HCT116 (cell line): ENCODE measurements around the gene KANSL1. TPM values are rescaled to one million over a fixed set of nuclear protein-coding genes. Genes with fewer than 3 reads are reported as not detected.

Experiments used
- ATAC-seq: fragments of 200-7000 bp; cut with Tn5 transposase; 2 replicates; pipeline ENCODE4 v1.9.1; 2020; ENCODE audit warnings: mild to moderate bottlenecking, moderate library complexity
- BruUV-seq: library from RNA; stranded (reverse); fragments of 400-500 nt; replicated peaks from 2 replicates; lab custom pipeline; 2021; lab: Mats Ljungman, UMichigan
- CTCF ChIA-PET: fragments of 300-600 bp; sonication (Branson Sonifier 250); formaldehyde crosslinking; loops from one replicate; lab custom pipeline; 2021; ENCODE audit warnings: antibody characterized with exemption; lab: Charles Lee
- POLR2A ChIA-PET: fragments of 300-600, 350-600 bp; sonication (Branson Sonifier 250); formaldehyde crosslinking; loops from one replicate; lab custom pipeline; 2021; ENCODE audit warnings: antibody characterized with exemption; lab: Charles Lee
- RAD21 ChIA-PET, 2 experiments: fragments of 300-600 bp; sonication (Branson Sonifier 250); formaldehyde crosslinking; loops; one replicate each; lab custom pipeline; 2023; ENCODE audit warnings: low total read pairs in 2 of 2; ENCODE audit not compliant: uncharacterized antibody in 2 of 2, unreplicated experiment in 2 of 2, low non-redundant PET in 1 of 2; lab: Charles Lee
- DNase-seq: peaks from one replicate; pipeline ENCODE4 v3.0.0-alpha.2; 2010; ENCODE audit warnings: low read depth, low spot score
- H2AFZ ChIP-seq: fragments of 200-600 bp; shearing (Covaris generic), sonication (generic); 2 replicates; pipeline ENCODE4 v1.6.1; 2017; ENCODE audit warnings: low read depth, mixed run types, mixed read lengths, antibody characterized with exemption, low read length; ENCODE audit not compliant: poor library complexity, severe bottlenecking
- H3K27ac ChIP-seq: 2 replicates; pipeline ENCODE4 v1.5.1; 2012; ENCODE audit warnings: low read depth, low read length
- H3K27me3 ChIP-seq: fragments of 200-600 bp; sonication (generic); 2 replicates; pipeline ENCODE4 v1.6.1; 2016; ENCODE audit warnings: mixed run types, low read length, mixed read lengths; ENCODE audit not compliant: insufficient read depth
- H3K36me3 ChIP-seq, 2 experiments: fragments of 200-500 bp in 1 of 2; fragments of 200-600 bp in 1 of 2; sonication (Bioruptor generic) in 1 of 2; sonication (generic) in 1 of 2; 2 replicates each; pipeline versions ENCODE4 v1.5.1 to v1.6.1; 2014 to 2016; ENCODE audit warnings: low read length in 2 of 2, inconsistent platforms in 1 of 2, mixed read lengths in 1 of 2, mixed run types in 1 of 2; ENCODE audit not compliant: insufficient read depth in 2 of 2, control insufficient read depth in 1 of 2
- H3K4me1 ChIP-seq, 2 experiments: fragments of 200-600 bp in 1 of 2; sonication (generic) in 1 of 2; 2 replicates each; pipeline versions ENCODE4 v1.5.1 to v1.6.1; 2012 to 2017; ENCODE audit warnings: low read length in 2 of 2, inconsistent platforms in 1 of 2, mild to moderate bottlenecking in 1 of 2, mixed read lengths in 1 of 2, mixed run types in 1 of 2, moderate library complexity in 1 of 2; ENCODE audit not compliant: insufficient read depth in 2 of 2, control insufficient read depth in 1 of 2
- H3K4me2 ChIP-seq: fragments of 200-600 bp; sonication (generic); 2 replicates; pipeline ENCODE4 v1.6.1; 2017; ENCODE audit warnings: mixed run types, low read length, mixed read lengths
- H3K4me3 ChIP-seq, 2 experiments: fragments of 200-600 bp in 1 of 2; sonication (generic) in 1 of 2; replicated peaks in 1 of 2; 2 replicates each; pipeline ENCODE4 v1.5.1; 2011 to 2016; ENCODE audit warnings: low read length in 2 of 2, control low read depth in 1 of 2, low read depth in 1 of 2, mild to moderate bottlenecking in 1 of 2, mixed read lengths in 1 of 2, mixed run types in 1 of 2
- H3K79me2 ChIP-seq: fragments of 200-600 bp; sonication (generic); 2 replicates; pipeline ENCODE4 v1.6.1; 2017; ENCODE audit warnings: mild to moderate bottlenecking, mixed run types, low read length, moderate library complexity, mixed read lengths; ENCODE audit not compliant: insufficient read depth
- H3K9ac ChIP-seq: fragments of 200-600 bp; sonication (generic); 2 replicates; pipeline ENCODE4 v1.6.1; 2016; ENCODE audit warnings: low read length, mixed read lengths
- H3K9me2 ChIP-seq: fragments of 200-600 bp; sonication (generic), shearing (Covaris generic); 2 replicates; pipeline ENCODE4 v1.6.1; 2017; ENCODE audit warnings: mixed run types, mild to moderate bottlenecking, moderate library complexity; ENCODE audit not compliant: insufficient read depth
- H3K9me3 ChIP-seq, 2 experiments: fragments of 200-500 bp in 1 of 2; fragments of 200-600 bp in 1 of 2; sonication (Bioruptor generic) in 1 of 2; sonication (generic) in 1 of 2; 2 replicates each; pipeline ENCODE4 v1.6.1; 2014 to 2017; ENCODE audit warnings: low read length in 2 of 2, mixed read lengths in 2 of 2, inconsistent platforms in 1 of 2, low read depth in 1 of 2, mild to moderate bottlenecking in 1 of 2, mixed run types in 1 of 2, moderate library complexity in 1 of 2; ENCODE audit not compliant: control insufficient read depth in 1 of 2, insufficient read depth in 1 of 2
- H4K20me1 ChIP-seq: fragments of 200-600 bp; sonication (generic), shearing (Covaris generic); 2 replicates; pipeline ENCODE4 v1.6.1; 2017; ENCODE audit warnings: mixed run types, mild to moderate bottlenecking, moderate library complexity; ENCODE audit not compliant: insufficient read depth
- CEBPB ChIP-seq: IDR thresholded peaks from 2 replicates; pipeline ENCODE4 v1.6.1; 2012; ENCODE audit warnings: low read depth
- CTCF ChIP-seq, 3 experiments: fragments of 200-600 bp in 1 of 3; sonication (generic) in 1 of 3; IDR thresholded peaks in 2 of 3; conservative IDR thresholded peaks in 1 of 3; 2 replicates each; pipeline ENCODE4 v1.5.1; 2012 to 2017; ENCODE audit warnings: low read depth in 2 of 3, low read length in 2 of 3, antibody characterized with exemption in 1 of 3, borderline replicate concordance in 1 of 3, control low read depth in 1 of 3, mild to moderate bottlenecking in 1 of 3, mixed read lengths in 1 of 3, mixed run types in 1 of 3, moderate library complexity in 1 of 3; ENCODE audit not compliant: insufficient read depth in 1 of 3
- EGR1 ChIP-seq: IDR thresholded peaks from 2 replicates; pipeline ENCODE4 v1.6.1; 2012; ENCODE audit warnings: low read depth
- EZH2 ChIP-seq: fragments of 200-600 bp; sonication (generic); IDR thresholded peaks from 2 replicates; pipeline ENCODE4 v1.6.1; 2017; ENCODE audit warnings: antibody characterized with exemption, mixed run types
- SIN3A ChIP-seq: IDR thresholded peaks from 2 replicates; pipeline ENCODE4 v1.6.1; 2012; ENCODE audit warnings: low read depth
- intact Hi-C: fragments of 100-400 bp; cut with micrococcal nuclease; formaldehyde crosslinking; loops from 2 replicates; pipeline ENCODE4 v1.10.0; 2022
- total RNA-seq: library from RNA; stranded (reverse); gene quantifications from one replicate; pipeline ENCODE4 v1.2.1, GENCODE V29; 2021; ENCODE audit not compliant: unreplicated experiment
- TF ChIP-seq, protein P1 (sequence below): IDR thresholded peaks from 2 replicates; pipeline ENCODE4 v1.6.1; 2012
- TF ChIP-seq, protein P2 (sequence below): IDR thresholded peaks from 2 replicates; pipeline ENCODE4 v1.6.1; 2012

Gene KANSL1
- total RNA-seq, 1 experiment from 2014 or later: 77.5 TPM

GRCh38 chr17:46136820-46137219, 56.4 kb downstream of the KANSL1 start:
- POLR2A ChIA-PET: no interaction called here
- CTCF ChIA-PET: no interaction called here
- intact Hi-C loops: no loop called here
- no peaks in the 10 kb centered on the region for H3K27me3 ChIP-seq
- peaks cover 58% of the 10 kb centered on the region for H4K20me1 ChIP-seq
- no peaks in the 10 kb centered on the region for H3K9me3 ChIP-seq
- peaks cover 4 to 6% of the 10 kb centered on the region in 2 experiments; a peak in 3 of 4 replicates for H3K4me1 ChIP-seq
- BruUV-seq: no TSS peak
- H3K9me2 ChIP-seq: no peaks in the 10 kb centered on the region
- H3K79me2 ChIP-seq: peaks cover 100% of the 10 kb centered on the region
- no peak for ATAC-seq
- H3K9ac ChIP-seq: no peak overlapping the region
- H3K36me3 ChIP-seq: no peaks in the 10 kb centered on the region
- DNase-seq: no peak
- TF ChIP-seq EGR1: no peak
- no peak overlapping the region for H3K27ac ChIP-seq
- no peak overlapping the region for H3K4me2 ChIP-seq
- RAD21 ChIA-PET: no interaction called here
- H3K4me3 ChIP-seq: no peak overlapping the region
- H2AFZ ChIP-seq: no peak overlapping the region

DNA sequence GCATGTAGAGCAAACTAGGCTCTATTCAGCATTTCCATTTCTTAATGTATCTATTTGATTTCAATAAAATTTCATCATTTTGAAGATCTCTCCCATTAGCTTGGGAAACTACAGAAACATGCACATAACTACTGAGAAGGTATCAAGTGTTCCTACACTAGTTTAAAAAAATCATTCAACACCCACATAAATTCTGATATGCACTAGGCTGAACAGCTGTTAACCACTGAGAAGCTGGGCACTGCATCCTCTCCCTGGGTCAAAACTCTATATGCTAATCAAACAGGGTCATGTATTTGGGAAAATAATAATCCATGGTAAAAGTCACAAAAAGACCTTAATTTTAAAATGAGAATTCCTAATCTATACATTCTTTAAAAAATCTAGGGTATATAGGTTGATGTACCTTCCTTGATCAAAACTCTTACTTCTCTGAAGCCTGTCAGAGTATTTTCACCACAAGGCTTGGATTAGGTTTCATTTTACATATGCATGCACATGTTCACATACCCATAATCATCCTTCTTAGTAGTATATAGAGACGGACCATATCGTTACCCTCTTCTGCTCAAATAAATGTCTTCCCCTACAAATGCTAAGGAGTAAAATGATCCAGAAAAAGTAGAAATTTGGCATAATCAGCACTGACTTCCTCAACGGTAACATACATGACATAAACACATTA, 57.2 kb downstream of the KANSL1 start:
- no peaks in the 10 kb centered on the region for H3K36me3 ChIP-seq
- H3K4me3 ChIP-seq: no peak overlapping the region
- ATAC-seq: no peak
- H3K4me2 ChIP-seq: no peak overlapping the region
- no peak overlapping the region for H2AFZ ChIP-seq
- H3K4me1 ChIP-seq: peaks cover 4 to 6% of the 10 kb centered on the region in 2 experiments; a peak in 3 of 4 replicates
- no peak for DNase-seq
- peaks cover 56% of the 10 kb centered on the region for H4K20me1 ChIP-seq
- TF ChIP-seq CEBPB (no peak), SIN3A (no peak), CTCF (IDR thresholded peaks at IDR 0.05 in 2 of 3, conservative IDR thresholded peaks at IDR 0.05 in 1 of 3; ENCODE audit: borderline replicate concordance in 1 of 3, insufficient read depth in 1 of 3, low read depth in 2 of 3, low read length in 2 of 3) (no peak), EZH2 (no peak)
- TF ChIP-seq, protein P1, sequence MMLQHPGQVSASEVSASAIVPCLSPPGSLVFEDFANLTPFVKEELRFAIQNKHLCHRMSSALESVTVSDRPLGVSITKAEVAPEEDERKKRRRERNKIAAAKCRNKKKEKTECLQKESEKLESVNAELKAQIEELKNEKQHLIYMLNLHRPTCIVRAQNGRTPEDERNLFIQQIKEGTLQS: no peak
- TF ChIP-seq, protein P2, sequence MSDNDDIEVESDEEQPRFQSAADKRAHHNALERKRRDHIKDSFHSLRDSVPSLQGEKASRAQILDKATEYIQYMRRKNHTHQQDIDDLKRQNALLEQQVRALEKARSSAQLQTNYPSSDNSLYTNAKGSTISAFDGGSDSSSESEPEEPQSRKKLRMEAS: no peak
- CTCF ChIA-PET: no interaction called here
- POLR2A ChIA-PET: no interaction called here
- RAD21 ChIA-PET: no interaction called here
- H3K9me2 ChIP-seq: no peaks in the 10 kb centered on the region
- H3K27ac ChIP-seq: no peak overlapping the region
- no TSS peak for BruUV-seq
- H3K27me3 ChIP-seq: no peaks in the 10 kb centered on the region
- no peak overlapping the region for H3K9ac ChIP-seq
- intact Hi-C loops: no loop called here
- H3K9me3 ChIP-seq: no peaks in the 10 kb centered on the region
- peaks cover 100% of the 10 kb centered on the region for H3K79me2 ChIP-seq
